Stimulated activated CD4-positive, alpha-beta T cell treated with anti-CD3 and anti-CD28 coated beads, TNF-alpha, amount 100 ng/mL, for 4 hours (primary cell): ENCODE data around the gene STK38.
"Not testable (repeated sequence)": the region's sequence is repeated elsewhere in the genome, so short reads cannot be mapped to it uniquely, and the experiment has no call there.

ENCODE experiments used
- DNase-seq, 3 experiments: peaks; one replicate each; pipeline ENCODE4 v3.0.0-alpha.2; 2020; ENCODE audit warnings: low read depth in 3 of 3

STK38 gene

DNA sequence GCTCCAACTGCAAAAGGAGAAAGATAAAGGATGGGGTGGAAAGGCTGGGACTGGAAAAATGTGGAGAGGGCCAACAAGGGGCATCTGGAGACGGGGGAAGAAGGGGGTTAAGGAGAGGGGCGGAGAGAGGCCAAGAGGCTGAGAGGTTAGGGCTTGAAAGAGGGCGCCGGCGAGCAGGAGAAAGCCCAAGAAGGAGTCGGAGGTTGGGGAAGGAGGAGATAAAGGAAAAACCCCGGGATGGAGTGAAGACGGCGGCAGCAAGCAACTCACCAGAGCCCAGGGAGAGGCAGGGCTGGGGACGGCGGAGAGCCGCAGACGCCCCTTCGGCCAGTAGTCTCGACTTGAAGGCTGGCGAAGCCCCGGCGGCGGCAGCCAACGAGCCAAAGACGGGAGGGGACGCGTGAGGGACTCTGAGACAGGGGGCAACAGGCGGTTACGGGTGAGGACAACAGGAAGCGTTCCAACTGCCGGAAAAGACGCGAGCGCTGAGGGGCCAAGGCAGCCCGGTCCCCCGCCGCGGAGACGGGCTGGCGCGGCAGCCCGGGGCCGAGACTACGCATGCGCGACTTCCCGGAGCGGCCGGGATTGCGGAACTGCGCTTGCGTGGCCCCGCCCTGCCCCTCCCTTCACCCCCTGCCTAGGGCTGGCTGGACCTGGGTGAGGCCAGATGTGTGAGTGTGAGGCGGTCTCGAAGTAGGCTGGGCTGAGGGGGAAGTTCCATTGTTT is at the start of gene STK38:
TSS of gene STK38 (minus strand) at position 560 of the 726 bp plus-strand sequence. CDS start 7,277 bp downstream, outside the sequence.
- peak; percentile 86 to 92 (median 89) for DNase-seq

DNA sequence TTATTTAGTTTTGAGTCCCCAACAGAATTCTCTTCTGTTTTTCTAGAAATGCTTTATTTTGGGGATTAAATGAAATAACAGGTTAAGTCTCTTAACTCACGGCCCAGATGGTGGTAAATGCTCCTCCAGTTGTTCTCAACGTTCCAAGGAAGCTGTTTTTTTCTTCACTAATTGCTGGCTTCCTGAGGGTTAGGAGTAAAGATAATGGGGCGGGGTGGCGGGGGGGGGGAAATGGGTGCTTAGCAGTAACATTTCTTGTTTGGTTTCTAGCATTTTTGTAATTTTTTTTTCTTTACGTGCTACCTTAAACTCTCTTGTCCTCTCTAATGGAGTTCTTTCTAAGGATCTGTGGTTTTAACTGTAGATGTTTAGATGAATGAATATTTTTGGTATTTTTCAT is 49.1 kb upstream of the STK38 start:
- no peak for DNase-seq

DNA sequence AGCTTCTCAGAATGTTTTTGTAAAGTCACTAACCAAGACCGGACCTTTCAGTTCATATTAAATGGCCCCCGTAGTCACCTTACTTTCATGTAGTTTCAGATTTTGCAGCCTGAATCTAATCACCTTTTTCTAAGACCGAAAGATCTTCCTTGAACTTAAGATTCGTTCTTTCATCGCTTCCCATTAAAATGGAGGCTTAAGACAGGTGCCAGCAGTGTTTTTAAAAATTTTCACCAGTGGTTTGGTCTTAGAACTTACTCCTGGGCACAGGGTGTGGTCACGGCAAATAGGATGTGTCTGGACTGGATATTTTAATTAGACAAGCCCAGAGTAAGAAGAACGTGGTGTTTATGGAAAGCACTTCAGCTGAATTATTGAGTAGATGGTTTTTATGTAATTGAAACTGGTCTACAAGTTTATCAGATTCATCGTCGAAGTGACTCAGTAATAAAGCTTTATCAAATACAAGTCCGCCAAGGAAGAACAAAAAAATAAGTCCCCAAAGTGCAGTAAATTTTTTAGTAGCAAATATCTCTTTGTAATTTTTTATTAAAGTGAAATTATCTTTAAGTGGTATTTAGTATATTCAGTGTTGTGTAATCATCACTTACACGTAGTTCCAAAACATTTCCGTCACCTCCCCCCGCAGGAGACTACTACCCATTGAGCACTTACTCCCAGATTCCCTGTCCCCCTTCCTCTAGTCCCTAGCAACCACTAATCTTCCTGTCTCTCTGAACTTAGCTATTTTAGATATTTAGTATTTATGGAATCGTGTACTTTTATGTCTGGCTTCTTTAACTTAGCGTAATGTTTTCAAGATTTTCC is 47.8 kb upstream of the STK38 start:
- DNase-seq: no peak

DNA sequence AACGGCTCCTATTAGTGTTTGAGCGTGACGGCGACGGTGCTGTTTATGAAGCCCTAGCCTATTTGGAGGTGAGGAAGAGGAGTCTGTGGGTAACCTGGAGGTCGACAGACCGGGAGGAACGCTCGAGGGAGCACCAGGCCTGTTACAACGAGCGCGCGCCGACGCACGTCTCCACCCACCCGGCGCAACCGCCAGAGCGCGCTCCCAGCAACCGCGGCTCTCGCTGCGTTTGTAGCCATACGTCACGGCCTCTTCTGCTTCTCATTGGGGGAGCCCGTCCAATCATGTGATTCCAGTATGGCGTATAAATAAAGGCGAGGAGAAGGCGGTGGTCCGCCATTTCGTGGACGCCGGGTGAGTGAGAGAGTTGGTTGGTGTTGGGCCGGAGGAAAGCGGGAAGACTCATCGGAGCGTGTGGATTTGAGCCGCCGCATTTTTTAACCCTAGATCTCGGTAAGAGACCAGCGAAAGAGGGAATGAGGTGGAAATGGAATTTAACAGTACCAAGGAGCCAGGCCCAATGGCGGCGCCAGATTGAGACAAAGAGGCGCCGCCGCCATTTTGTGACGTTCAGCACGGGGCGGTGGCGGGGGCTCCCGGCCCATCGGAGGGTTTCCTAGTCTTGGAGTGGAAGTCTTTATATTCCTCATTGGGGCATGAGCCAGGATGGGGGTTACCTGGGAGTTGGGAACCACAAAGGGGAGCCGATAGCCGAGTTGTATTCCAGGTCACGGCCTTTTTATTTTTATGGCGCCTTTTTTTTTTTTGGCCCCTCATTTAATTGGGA is 46.9 kb upstream of the STK38 start, which contains the start of gene SRSF3:
TSS of gene SRSF3 (plus strand) at position 334 of the 787 bp plus-strand sequence. CDS start 2,401 bp downstream, outside the sequence.
- DNase-seq: peak; percentile 81 to 91 (median 88)

DNA sequence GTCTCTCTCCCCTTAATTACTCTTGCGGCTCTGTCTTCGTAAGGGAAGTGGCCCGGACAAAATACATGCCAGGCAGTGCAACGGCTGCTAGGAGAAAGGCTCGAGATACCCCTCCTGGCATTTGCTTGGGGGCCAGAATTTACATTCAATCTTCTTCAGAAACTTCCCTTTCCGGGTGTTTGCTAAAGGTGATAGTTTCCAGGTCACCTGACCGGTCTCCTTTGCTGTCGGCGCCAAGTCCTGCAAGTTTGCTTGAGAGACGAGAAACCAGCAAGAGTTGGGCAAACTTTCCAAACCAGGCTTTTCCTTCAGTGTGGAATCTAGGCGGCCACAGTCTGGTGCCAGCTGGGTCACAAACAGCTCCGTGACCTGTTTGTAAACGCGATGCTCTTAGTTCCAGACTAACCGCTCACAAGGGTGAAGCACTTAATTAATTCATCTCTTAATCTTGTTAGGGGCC is 46.3 kb upstream of the STK38 start:
- DNase-seq: peak in 1 of 3 experiments; percentile 10

DNA sequence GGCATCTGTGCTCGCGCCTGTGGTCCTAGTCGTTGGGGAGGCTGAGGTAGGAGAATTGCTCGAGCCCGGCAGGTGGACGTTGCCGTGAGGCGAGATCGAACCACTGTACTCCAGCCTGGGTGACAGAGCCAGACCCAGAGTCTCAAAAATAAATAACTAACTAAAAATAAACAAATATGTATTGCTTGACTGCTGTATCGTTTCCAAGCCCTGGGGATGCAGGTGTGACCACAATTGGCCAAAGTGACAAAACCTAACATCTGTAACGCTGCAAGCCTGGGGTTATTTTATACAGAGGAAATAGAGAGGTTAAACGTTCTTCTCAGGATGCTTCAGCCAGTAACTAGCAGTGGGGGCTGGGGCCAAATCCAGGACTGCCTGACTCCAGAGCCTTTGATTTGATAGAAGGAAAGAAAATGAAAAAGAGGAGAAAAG is 45.0 kb upstream of the STK38 start:
- DNase-seq: no peak

DNA sequence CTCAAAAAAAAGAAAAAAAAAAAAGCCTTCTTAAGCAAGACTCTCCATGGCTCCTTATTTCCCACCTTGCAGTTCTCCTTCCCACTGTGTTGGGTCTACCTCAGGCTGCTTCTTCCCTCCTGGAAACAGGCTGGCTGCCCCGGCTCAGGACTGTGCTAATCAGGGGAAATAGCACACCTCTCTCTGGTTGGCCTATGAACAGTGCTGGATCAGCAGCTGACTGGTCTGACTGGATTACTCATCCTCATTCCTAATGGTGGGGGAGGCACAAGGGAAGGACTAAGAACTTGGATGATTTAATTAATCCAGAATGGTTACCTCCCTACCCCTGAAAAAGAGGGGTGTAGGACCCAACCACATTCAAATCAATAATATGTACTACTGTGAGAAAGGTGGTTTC is 43.0 kb upstream of the STK38 start:
- no peak for DNase-seq

DNA sequence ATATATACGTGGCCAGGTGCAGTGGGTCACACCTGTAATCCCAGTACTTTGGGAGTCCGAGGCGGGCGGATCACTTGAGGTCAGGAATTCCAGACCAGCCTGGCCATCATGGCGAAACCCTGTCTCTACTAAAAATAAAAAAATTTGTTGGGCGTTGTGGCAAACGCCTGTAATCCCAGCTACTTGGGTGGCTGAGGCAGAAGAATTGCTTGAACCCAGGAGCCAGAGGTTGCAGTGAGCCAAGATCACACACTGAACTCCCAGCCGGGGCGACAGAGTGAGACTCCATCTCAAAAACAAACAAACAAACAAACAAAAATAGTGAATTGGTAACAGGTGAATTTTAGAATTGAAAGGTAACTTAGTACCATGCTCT is 41.7 kb upstream of the STK38 start:
- not testable (repeated sequence) for DNase-seq

DNA sequence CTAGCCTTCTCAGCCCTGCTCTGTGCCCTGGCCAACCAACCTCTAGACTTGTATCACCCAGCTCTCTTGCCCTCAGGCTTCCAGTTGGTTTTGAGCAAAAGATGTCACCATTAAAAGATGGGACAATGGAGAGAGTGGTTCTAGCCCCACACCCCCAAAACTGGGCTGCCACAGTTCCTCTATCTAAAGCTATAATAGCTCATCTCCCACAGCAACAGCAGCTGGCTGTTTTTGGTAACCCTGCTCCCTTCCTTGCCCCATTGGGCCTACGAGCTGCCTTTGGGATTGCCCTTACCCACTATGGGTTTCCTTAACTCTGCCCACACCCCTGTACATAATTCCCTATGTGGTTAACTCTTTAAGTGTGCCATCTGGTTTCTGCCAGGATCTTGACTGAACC is 39.3 kb upstream of the STK38 start:
- no peak for DNase-seq

DNA sequence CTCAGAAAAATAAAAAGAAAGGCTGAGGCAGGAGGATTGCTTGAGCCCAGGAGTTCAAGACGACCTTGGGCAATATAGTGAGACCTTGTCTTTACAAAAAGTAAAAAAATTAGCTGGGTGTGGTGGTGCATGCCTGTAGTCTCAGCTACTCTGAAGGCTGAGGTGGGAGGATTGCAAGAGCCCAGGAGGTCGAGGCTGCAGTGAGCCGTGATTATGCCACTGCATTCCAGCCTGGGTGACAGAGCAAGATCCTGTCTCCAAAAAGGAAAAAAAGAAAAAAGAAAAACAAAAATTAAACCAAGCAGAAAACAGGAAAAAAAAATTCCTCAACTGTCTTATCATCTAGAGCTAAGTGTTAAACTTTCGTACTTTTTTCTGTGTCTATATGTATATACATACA is 34.4 kb upstream of the STK38 start:
- DNase-seq: no peak

DNA sequence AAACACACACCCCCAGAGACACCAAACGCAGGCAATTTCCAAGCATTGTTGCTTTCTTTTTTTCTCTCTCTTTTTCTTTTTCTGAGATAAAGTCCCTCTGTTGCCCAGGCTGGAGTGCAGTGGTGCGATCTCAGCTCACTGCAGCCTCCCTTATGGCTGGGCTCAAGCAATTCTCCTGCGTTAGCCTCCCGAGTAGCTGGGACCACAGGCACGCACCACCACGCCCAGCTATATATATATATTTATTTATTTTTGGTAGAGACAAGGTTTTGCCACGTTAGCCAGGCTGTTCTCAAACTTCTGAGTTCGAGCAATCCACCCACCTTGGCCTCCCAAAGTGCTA is 32.9 kb upstream of the STK38 start:
- DNase-seq: no peak

DNA sequence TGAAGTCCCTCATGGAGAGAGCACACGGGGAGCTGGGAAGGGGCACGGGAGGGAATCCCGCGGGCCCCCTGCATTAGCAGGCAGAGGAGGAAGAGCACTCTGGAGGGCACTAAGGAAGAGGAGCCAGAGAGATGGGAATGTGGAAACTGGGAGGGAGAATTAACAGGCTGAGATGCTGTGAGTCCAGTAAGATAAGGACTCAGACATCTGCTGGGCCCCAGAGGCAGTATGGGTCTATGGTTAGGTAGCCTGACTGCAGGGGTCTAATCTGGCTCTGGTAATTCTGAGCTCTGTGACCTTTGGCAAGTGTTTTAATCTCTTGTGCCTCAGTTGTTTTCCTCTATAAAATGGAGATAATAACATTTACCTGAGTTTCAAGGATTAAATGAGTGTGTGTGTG is 31.2 kb upstream of the STK38 start:
- no peak for DNase-seq

DNA sequence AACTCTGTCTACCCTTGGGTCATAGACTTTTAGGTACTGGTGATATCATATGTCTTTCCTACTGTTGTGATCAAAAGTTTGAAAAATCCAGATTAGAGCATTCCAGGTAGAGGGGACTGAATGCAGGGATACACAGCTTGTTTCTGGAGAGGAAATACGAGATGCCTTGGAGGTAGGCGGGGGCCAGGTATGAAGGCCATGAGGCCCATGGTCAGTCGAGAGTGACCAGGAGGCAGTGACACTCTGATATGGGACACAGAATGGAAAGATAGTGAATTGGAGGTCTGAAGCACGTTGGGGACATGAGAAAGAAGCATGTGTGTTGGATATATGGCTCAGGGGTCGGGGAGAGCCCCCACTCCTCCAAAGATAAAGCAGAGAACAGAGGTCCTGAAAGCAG is 30.8 kb upstream of the STK38 start:
- no peak for DNase-seq

DNA sequence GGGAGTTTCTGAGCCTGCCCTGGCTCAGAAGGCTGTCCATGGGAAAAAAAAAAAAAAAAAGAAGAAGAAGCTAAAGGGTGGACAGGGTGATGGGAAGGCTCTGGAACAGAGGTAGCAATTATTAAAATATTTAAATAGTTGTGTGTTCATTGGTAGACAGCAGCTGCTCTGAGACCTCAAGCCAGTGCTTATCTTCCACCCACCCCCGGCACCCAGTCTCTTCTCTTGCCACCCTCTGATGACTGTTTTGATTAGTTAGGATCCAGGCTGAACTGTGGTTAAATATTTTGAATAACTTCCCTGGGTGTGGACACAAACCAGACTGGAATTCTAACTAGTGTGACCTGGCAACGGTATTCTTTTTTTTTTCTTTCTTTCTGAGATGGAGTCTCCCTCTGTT is 30.0 kb upstream of the STK38 start:
- DNase-seq: no peak

DNA sequence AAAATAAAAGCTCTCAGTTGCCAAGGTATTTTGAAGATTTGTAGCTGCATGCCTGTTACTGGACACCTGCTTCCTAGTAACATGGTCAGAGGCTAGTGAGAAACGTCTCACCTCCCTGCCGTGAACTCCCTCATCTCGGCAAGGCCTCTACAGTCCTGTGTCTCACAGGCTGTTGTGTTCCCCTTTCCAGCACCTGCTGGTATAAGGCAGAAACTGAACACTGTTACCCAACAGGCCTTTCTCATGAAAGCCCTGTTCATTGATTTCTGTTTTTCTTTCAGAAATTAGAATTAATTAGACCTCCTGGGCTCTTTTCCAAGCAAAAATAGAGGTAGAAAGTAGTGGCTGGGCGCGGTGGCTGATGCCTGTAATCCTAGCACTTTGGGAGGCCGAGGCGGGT is 29.3 kb upstream of the STK38 start:
- no peak for DNase-seq

DNA sequence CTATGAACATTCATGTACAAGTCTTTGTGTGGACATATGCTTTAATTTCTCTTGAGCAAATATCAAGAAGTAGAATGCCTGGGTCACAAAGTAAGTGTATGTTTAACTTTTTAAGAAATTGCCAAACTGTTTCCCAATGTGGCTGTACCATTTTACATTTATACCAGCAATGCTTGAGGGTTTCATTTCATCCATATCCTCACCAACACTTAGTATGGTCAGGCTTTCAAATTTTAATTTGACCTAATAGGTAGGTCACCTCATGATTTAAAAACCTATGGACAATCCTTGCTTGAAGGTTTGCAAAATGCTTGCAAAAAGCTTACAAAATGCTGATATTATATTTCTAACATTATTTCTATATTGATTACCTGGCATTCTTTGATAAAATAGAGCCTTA is 27.4 kb upstream of the STK38 start:
- no peak for DNase-seq

DNA sequence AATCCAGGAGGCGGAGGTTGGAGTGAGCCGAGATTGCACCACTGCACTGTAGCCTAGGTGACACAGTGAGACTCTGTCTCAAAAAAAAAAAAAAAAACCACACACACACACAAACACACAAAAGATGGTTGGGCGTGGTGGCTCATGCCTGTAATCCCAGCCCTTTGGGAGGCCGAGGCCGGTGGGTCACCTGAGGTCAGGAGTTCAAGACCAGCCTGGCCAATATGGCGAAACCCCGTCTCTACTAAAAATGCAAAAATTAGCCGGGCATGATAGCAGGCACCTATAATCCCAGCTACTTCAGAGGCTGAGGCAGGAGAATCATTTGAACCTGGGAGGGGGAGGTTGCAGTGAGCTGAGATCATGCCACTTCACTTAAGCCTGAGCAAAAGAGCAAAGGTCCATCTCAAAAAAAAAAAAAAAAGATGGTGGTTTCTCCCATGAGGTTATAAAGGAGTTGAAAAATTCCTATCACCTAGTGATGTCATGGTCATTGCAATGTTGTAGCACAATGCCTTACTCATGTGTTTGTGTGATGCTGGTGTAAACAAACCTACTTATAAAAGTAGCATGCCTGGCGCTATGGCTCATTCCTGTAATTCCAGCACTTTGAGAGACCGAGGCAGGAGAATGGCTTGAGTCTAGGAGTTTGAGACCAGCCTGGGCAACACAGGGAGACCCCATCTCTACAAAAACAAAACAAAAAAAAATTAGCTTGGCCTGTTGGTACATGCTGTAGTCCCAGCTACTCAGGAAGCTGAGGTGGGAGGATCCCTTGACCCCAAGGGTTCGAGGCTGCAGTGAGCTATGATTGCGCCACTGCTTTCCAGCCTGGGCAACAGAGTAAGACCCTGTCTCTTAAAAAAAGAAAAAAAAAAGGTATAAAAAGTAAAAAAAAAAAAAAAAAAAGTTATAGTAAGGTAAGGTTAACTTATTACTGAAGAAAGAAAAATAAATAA is 25.4 kb upstream of the STK38 start:
- DNase-seq: not testable (repeated sequence)

DNA sequence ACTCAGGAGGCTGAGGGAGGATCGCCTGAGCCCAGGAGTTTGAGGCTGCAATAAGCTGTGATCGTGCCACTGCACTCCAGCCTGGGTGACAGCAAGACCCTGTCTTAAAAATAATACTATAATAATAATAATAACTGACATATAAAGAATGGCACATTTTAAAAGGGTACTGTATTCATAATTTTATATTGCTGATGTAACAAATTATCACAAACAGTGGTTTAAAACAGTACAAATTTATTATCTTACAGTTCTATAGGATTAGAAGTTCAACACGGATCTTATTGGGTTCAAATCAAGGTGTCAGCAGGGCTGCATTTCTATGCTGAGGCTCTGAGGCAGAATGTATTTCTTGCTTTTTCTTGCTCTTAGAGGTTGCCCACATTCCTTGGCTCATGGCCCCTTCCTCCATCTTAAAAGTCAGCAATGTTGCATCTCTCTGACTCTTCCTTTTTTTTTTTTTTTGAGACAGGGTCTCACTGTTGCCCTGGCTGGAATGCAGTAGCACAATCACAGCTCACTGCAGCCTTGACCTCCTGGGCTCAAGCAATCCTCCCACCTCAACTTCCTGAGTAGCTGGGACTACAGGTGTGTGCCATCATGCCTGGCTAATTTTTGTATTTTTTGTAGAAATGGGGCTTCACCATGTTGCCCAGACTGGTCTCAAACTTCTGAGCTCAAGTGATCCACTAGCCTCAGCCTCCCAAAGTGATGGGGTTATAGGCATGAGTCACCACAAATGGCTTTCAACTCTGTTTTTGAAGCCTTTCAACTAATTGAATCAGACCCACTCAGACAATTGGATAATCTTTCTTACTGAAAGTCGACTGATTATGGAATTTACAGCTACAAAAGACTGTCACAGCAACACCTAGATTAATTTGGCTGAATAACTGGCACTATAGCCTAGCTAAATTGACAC is 24.1 kb upstream of the STK38 start:
- DNase-seq: no peak

DNA sequence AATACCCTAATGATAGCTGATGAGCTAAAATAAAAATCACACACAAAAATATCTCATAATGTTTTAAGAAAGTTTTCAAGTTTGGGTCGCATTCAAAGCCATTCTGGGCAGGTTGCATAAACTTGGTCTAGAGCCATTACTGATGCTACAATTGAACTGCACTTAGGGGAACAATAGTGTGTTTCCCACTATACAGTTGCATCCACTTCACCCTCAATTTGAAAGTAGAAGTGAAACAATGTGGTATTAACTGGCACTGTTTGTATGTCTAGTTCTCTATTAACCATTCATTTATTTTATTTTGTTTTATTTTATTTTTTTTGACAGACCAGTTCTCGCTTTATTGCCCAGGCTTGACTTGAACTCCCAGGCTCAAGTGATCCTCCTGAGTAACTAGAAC is 23.0 kb upstream of the STK38 start:
- DNase-seq: no peak

DNA sequence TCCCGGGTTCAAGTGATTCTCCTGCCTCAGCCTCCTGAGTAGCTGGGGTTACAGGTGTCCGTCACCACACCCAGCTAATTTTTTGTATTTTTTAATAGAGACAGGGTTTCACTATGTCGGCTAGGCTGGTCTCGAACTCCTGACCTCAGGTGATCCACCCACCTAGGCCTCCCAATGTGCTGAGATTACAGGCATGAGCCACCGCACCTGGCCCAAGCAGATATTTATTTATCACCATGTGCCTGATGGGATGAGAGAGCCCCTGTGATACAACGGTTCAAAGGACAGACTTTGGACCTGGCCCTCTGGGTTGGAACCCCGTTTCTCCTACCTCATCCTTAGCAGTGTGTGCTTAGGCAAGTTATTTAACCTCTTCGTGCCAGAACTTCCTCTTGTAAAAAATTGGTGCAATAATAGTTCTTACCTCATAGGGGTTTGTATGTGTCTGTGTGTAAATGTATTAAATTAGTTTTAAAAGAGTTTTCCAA is 19.2 kb upstream of the STK38 start:
- no peak for DNase-seq
